Endothelial cell of umbilical vein (primary cell): ENCODE results near the gene SAMD11. TPM values are rescaled to one million over a fixed set of nuclear protein-coding genes. Genes with fewer than 3 reads are reported as not detected.

Experiments
- BruUV-seq: library from RNA; stranded (reverse); fragments of 400-500 nt; replicated peaks from 2 replicates; lab custom pipeline; 2021; lab: Mats Ljungman, UMichigan
- CTCF ChIA-PET: fragments of 300-600, 350-600 bp; sonication (Branson Sonifier 250); formaldehyde crosslinking; loops from one replicate; lab custom pipeline; 2021; ENCODE audit warnings: antibody characterized with exemption, inconsistent platforms; lab: Charles Lee
- POLR2A ChIA-PET: fragments of 300-600, 350-600 bp; sonication (Branson Sonifier 250); formaldehyde crosslinking; loops from one replicate; lab custom pipeline; 2021; ENCODE audit warnings: antibody characterized with exemption, inconsistent platforms; lab: Charles Lee
- DNase-seq: peaks from one replicate; pipeline ENCODE4 v3.0.0-alpha.2; 2011; ENCODE audit warnings: low read depth, low spot score
- FAIRE-seq: peaks from 2 replicates; lab custom pipeline; 2011; peaks lifted over from hg19 to GRCh38; lab: Jason Lieb, UNC
- H2AFZ ChIP-seq: 2 replicates; pipeline ENCODE4 v1.6.0; 2012; ENCODE audit warnings: low read depth, low read length, control low read depth, inconsistent platforms
- H3K27ac ChIP-seq: 2 replicates; pipeline ENCODE4 v1.5.1; 2011; ENCODE audit warnings: low read depth, mild to moderate bottlenecking, control low read depth, low read length, moderate library complexity; ENCODE audit not compliant: insufficient read depth
- H3K27me3 ChIP-seq, 2 experiments: 2 replicates each; pipeline versions ENCODE4 v1.6.0 to v1.6.1; 2011; ENCODE audit warnings: low read length in 2 of 2, mixed read lengths in 1 of 2; ENCODE audit not compliant: control insufficient read depth in 2 of 2, insufficient read depth in 2 of 2
- H3K36me3 ChIP-seq, 2 experiments: 2 replicates in 1 of 2; 3 replicates in 1 of 2; pipeline ENCODE4 v1.5.1; 2011; ENCODE audit warnings: low read length in 2 of 2, mild to moderate bottlenecking in 1 of 2, moderate library complexity in 1 of 2; ENCODE audit not compliant: control insufficient read depth in 2 of 2, insufficient read depth in 2 of 2; ENCODE audit errors: extremely low read depth in 1 of 2
- H3K4me1 ChIP-seq: 3 replicates; pipeline ENCODE4 v1.5.1; 2011; ENCODE audit warnings: mild to moderate bottlenecking, low read length; ENCODE audit not compliant: control insufficient read depth, insufficient read depth; ENCODE audit errors: extremely low read depth
- H3K4me2 ChIP-seq: 2 replicates; pipeline ENCODE4 v1.6.1; 2011; ENCODE audit warnings: low read length, control low read depth, mixed read lengths; ENCODE audit not compliant: insufficient read depth
- H3K4me3 ChIP-seq, 3 experiments: fragments of 200-600 bp in 1 of 3; sonication (generic), shearing (Covaris generic) in 1 of 3; replicated peaks in 1 of 3; 2 replicates each; pipeline ENCODE4 v1.5.1; 2011 to 2016; ENCODE audit warnings: control low read depth in 3 of 3, low read length in 3 of 3, mild to moderate bottlenecking in 2 of 3, inconsistent platforms in 1 of 3, low read depth in 1 of 3, moderate library complexity in 1 of 3; ENCODE audit not compliant: insufficient read depth in 1 of 3
- H3K79me2 ChIP-seq: 2 replicates; pipeline ENCODE4 v1.6.0; 2012; ENCODE audit warnings: low read length, inconsistent platforms; ENCODE audit not compliant: control insufficient read depth, insufficient read depth
- H3K9ac ChIP-seq: replicated peaks from 2 replicates; pipeline ENCODE3; 2011; ENCODE audit warnings: low read length, control low read depth; ENCODE audit not compliant: insufficient read depth; ENCODE audit errors: extremely low read depth
- H3K9me1 ChIP-seq: replicated peaks from 3 replicates; pipeline ENCODE4 v1.6.0; 2011; ENCODE audit warnings: mild to moderate bottlenecking, low read length; ENCODE audit not compliant: control insufficient read depth, insufficient read depth; ENCODE audit errors: extremely low read depth
- H3K9me3 ChIP-seq: replicated peaks from 2 replicates; pipeline ENCODE4 v1.5.1; 2012; ENCODE audit warnings: low read length, inconsistent platforms; ENCODE audit not compliant: control insufficient read depth, insufficient read depth
- H4K20me1 ChIP-seq: replicated peaks from 2 replicates; pipeline ENCODE3; 2011; ENCODE audit warnings: mild to moderate bottlenecking, low read length; ENCODE audit not compliant: control insufficient read depth, insufficient read depth; ENCODE audit errors: extremely low read depth
- EZH2 ChIP-seq: IDR thresholded peaks from 2 replicates; pipeline ENCODE4 v1.6.1; 2012; ENCODE audit warnings: borderline replicate concordance, low read depth, mild to moderate bottlenecking, moderate library complexity, low read length, inconsistent platforms; ENCODE audit not compliant: severe bottlenecking
- GATA2 ChIP-seq: IDR thresholded peaks from 2 replicates; pipeline ENCODE4 v1.7.0; 2011; ENCODE audit warnings: low read depth, mild to moderate bottlenecking, moderate library complexity, mixed read lengths, low read length; ENCODE audit not compliant: insufficient read length, insufficient read depth
- MYC ChIP-seq: IDR thresholded peaks from one replicate; pipeline ENCODE4 v1.6.1; 2011; ENCODE audit warnings: mild to moderate bottlenecking, low read depth, low read length
- POLR2AphosphoS5 ChIP-seq: IDR thresholded peaks from 2 replicates; pipeline ENCODE4 v1.6.1; 2012; ENCODE audit warnings: low read depth, mild to moderate bottlenecking, control low read depth, low read length, moderate library complexity; ENCODE audit not compliant: insufficient read depth
- dilution Hi-C: fragments of 300-500 bp; cut with MboI; formaldehyde crosslinking; loops from one replicate; pipeline ENCODE4 v1.15.0; 2019; ENCODE audit warnings: low sequenced_read_pairs; ENCODE audit not compliant: extremely low pct_ligation_motif_present
- intact Hi-C: fragments of 100-400 bp; cut with micrococcal nuclease; formaldehyde crosslinking; loops from one replicate; pipeline ENCODE4 v1.10.0; 2022
- polyA plus RNA-seq, 4 experiments: library from polyadenylated mRNA; depleted of rRNA in 3 of 4; stranded (reverse) in 3 of 4; unstranded in 1 of 4; fragments of >200 nt; gene quantifications; 2 replicates each; pipeline versions ENCODE4 v1.2.1 to v1.2.3, GENCODE V29; 2011 to 2012; ENCODE audit warnings: missing spikeins in 1 of 4
- total RNA-seq: library from RNA; stranded (reverse); gene quantifications from 2 replicates; pipeline ENCODE4 v1.2.3, GENCODE V29; 2021
- TF ChIP-seq, protein P1 (sequence below), 2 donors: IDR thresholded peaks; 1 replicate in 1 of 2; 2 replicates in 1 of 2; pipeline ENCODE4 v1.5.1; 2011; ENCODE audit warnings: low read length in 2 of 2, mild to moderate bottlenecking in 2 of 2, moderate library complexity in 2 of 2, control low read depth in 1 of 2, inconsistent platforms in 1 of 2, low read depth in 1 of 2; ENCODE audit not compliant: insufficient read depth in 1 of 2; ENCODE audit errors: extremely low read depth in 1 of 2
- TF ChIP-seq, protein P2 (sequence below): IDR thresholded peaks from 2 replicates; pipeline ENCODE4 v1.6.1; 2011; ENCODE audit not compliant: insufficient read depth, insufficient read length

SAMD11 gene
- total and polyA plus RNA-seq, 2 donors (not counting 3 experiments of a cell fraction or from before 2014, with no cell fraction given): not detected

DNA sequence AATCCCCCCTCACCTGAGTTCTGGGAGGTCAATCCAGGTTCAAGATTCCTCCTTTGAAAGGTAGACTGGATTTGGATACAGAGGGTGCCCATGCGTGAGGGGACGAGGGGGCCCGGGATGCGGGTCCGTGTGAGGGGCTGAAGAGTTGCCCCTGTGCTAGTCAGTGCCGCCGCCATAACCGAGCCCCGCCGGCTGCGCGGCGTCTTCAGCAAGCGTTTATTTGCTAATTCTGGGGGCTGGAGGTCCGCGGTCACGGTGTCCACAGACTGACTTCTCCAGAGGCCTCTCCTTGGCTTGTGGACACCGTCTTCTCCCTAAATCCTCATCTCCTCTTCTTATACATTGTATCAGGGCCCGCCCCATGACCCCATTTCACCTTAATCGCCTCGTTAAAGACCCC, 20.9 kb upstream of the SAMD11 start:
- Histone ChIP-seq H3K9me3 (no peaks in the 10 kb centered on the region), H3K9me1 (no peaks in the 10 kb centered on the region), H3K79me2 (no peaks in the 10 kb centered on the region), H3K27me3 (no peaks in the 10 kb centered on the region), H3K36me3 (no peaks in the 10 kb centered on the region), H3K4me2 (no peak overlapping the region), H3K4me1 (no peaks in the 10 kb centered on the region), H4K20me1 (no peaks in the 10 kb centered on the region), H3K27ac (no peak overlapping the region), H3K4me3 (no peak overlapping the region), H3K9ac (no peak overlapping the region), H2AFZ (no peak overlapping the region)
- ChIA-PET POLR2A (no interaction called here), CTCF (no interaction called here)
- no peak for DNase-seq
- intact Hi-C loops (no loop called here), dilution Hi-C loops (no loop called here)
- no peak for TF ChIP-seq POLR2AphosphoS5
- TF ChIP-seq MYC: no peak
- TF ChIP-seq, protein P1, sequence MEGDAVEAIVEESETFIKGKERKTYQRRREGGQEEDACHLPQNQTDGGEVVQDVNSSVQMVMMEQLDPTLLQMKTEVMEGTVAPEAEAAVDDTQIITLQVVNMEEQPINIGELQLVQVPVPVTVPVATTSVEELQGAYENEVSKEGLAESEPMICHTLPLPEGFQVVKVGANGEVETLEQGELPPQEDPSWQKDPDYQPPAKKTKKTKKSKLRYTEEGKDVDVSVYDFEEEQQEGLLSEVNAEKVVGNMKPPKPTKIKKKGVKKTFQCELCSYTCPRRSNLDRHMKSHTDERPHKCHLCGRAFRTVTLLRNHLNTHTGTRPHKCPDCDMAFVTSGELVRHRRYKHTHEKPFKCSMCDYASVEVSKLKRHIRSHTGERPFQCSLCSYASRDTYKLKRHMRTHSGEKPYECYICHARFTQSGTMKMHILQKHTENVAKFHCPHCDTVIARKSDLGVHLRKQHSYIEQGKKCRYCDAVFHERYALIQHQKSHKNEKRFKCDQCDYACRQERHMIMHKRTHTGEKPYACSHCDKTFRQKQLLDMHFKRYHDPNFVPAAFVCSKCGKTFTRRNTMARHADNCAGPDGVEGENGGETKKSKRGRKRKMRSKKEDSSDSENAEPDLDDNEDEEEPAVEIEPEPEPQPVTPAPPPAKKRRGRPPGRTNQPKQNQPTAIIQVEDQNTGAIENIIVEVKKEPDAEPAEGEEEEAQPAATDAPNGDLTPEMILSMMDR (IDR thresholded peaks at IDR 0.05; ENCODE audit: extremely low read depth in 1 of 2, insufficient read depth in 1 of 2, low read depth in 1 of 2, low read length in 2 of 2): no peak
- no peak for TF ChIP-seq GATA2
- TF ChIP-seq, protein P2, sequence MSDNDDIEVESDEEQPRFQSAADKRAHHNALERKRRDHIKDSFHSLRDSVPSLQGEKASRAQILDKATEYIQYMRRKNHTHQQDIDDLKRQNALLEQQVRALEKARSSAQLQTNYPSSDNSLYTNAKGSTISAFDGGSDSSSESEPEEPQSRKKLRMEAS: no peak
- no peak for TF ChIP-seq EZH2
- FAIRE-seq: no peak
- no TSS peak for BruUV-seq
